ENCODE data around the gene CHIC2.

CHIC2 gene

GRCh38 chr4:54092405-54093323 lies 28.3 kb upstream of the CHIC2 start:
- no peak for DNase-seq

- peak; percentile 79 for DNase-seq
These were observed 27.4 kb upstream of the CHIC2 start for GRCh38 chr4:54091637-54092404.

GRCh38 chr4:54090804-54091623 lies 26.6 kb upstream of the CHIC2 start:
- DNase-seq: no peak

GRCh38 chr4:54090404-54090803 lies 26.0 kb upstream of the CHIC2 start:
- DNase-seq: no peak

- no peak for DNase-seq
These were observed 25.5 kb upstream of the CHIC2 start for GRCh38 chr4:54089875-54090274.

- no peak for DNase-seq
These were observed 20.9 kb upstream of the CHIC2 start for GRCh38 chr4:54085284-54085683.

- DNase-seq: no peak
These were observed 17.8 kb upstream of the CHIC2 start for GRCh38 chr4:54082168-54082567.

- no peak for DNase-seq
These were observed 13.4 kb upstream of the CHIC2 start for GRCh38 chr4:54077812-54078211.

- DNase-seq: no peak
These were observed 12.3 kb upstream of the CHIC2 start for GRCh38 chr4:54076673-54077072.

GRCh38 chr4:54074381-54074780 lies 10.0 kb upstream of the CHIC2 start:
- no peak for DNase-seq

- no peak for DNase-seq
These were observed 9.0 kb upstream of the CHIC2 start for GRCh38 chr4:54073271-54073880.

GRCh38 chr4:54067166-54067565 lies 2.8 kb upstream of the CHIC2 start:
- peak; percentile 57 for DNase-seq

GRCh38 chr4:54066718-54067129 lies 2.3 kb upstream of the CHIC2 start:
- DNase-seq: no peak

GRCh38 chr4:54066088-54066415 lies 1.6 kb upstream of the CHIC2 start:
- DNase-seq: no peak

- no peak for DNase-seq
These were observed 1.1 kb upstream of the CHIC2 start for GRCh38 chr4:54065282-54066087.

- peak; percentile 63 for DNase-seq
These were observed 578 bp downstream of the CHIC2 start for GRCh38 chr4:54063737-54064316.

GRCh38 chr4:54063229-54063628 lies 1.2 kb downstream of the CHIC2 start:
- DNase-seq: peak; percentile 23

GRCh38 chr4:54062392-54062791 lies 2.0 kb downstream of the CHIC2 start:
- DNase-seq: no peak

- DNase-seq: no peak
These were observed 2.5 kb downstream of the CHIC2 start for GRCh38 chr4:54061873-54062272.

GRCh38 chr4:54061067-54061466 lies 3.3 kb downstream of the CHIC2 start:
- DNase-seq: no peak

GRCh38 chr4:54060116-54060515 lies 4.3 kb downstream of the CHIC2 start:
- DNase-seq: no peak

GRCh38 chr4:54058171-54058570 lies 6.2 kb downstream of the CHIC2 start:
- DNase-seq: no peak
